Gastrocnemius medialis (tissue), 4 donors: Measurements from ENCODE around the gene WFDC9. TPM values are rescaled to one million over a fixed set of nuclear protein-coding genes. Genes with fewer than 3 reads are reported as not detected.
"Not testable (repeated sequence)": the region's sequence is repeated elsewhere in the genome, so short reads cannot be mapped to it uniquely, and the experiment has no call there.

Experiments
- ATAC-seq, 2 donors: fragments of 150-250 bp; one replicate each; pipeline ENCODE4 v1.9.1; 2016
- DNase-seq, 2 donors: peaks; one replicate each; pipeline ENCODE4 v3.0.0-alpha.2; 2019
- H3K27ac ChIP-seq, 4 donors: fragments of 200-600 bp; sonication (generic); 1 replicate in 1 of 4; 2 replicates in 3 of 4; pipeline ENCODE4 v1.5.1; 2016 to 2018; ENCODE audit warnings: mild to moderate bottlenecking in 2 of 4, moderate library complexity in 1 of 4
- H3K27me3 ChIP-seq, 3 donors: fragments of 200-600 bp; sonication (generic) in 2 of 3; 1 replicate in 1 of 3; 2 replicates in 2 of 3; pipeline versions ENCODE4 v1.5.1 to v1.6.0; 2016 to 2019; ENCODE audit warnings: mild to moderate bottlenecking in 1 of 3, moderate library complexity in 1 of 3
- H3K36me3 ChIP-seq, 2 donors: fragments of 200-600 bp; sonication (generic) in 1 of 2; one replicate each; pipeline ENCODE4 v1.5.1; 2017 to 2018
- H3K4me1 ChIP-seq, 2 donors: fragments of 200-600 bp; sonication (generic) in 1 of 2; one replicate each; pipeline ENCODE4 v1.5.1; 2016 to 2017; ENCODE audit warnings: mild to moderate bottlenecking in 2 of 2
- H3K4me3 ChIP-seq, 4 donors: fragments of 200-600 bp; sonication (generic) in 3 of 4; 1 replicate in 1 of 4; 2 replicates in 3 of 4; pipeline ENCODE4 v1.5.1; 2016 to 2019; ENCODE audit warnings: mild to moderate bottlenecking in 2 of 4
- H3K9me3 ChIP-seq, 3 donors: fragments of 200-600 bp; sonication (generic) in 2 of 3; 1 replicate in 1 of 3; 2 replicates in 2 of 3; pipeline ENCODE4 v1.5.1; 2016 to 2019
- CTCF ChIP-seq, 5 experiments: fragments of 450-650 bp in 3 of 5; fragments of 200-600 bp in 2 of 5; sonication (generic) in 2 of 5; IDR thresholded peaks in 4 of 5; conservative IDR thresholded peaks in 1 of 5; 1 replicate in 4 of 5; 2 replicates in 1 of 5; pipeline ENCODE4 v1.5.1; 2016 to 2019; ENCODE audit warnings: antibody characterized with exemption in 5 of 5, mild to moderate bottlenecking in 3 of 5, moderate library complexity in 3 of 5
- POLR2A ChIP-seq, 2 donors: fragments of 450-650 bp; IDR thresholded peaks; one replicate each; pipeline ENCODE4 v1.6.1; 2017; ENCODE audit warnings: antibody characterized with exemption in 2 of 2, mild to moderate bottlenecking in 2 of 2, moderate library complexity in 2 of 2
- in situ Hi-C, 4 donors: fragments of 200-750 bp; cut with MboI; loops; one replicate each; pipeline versions ENCODE4 v1.15.0 to v1.8.0; 2017; ENCODE audit warnings: low sequenced_read_pairs in 4 of 4
- intact Hi-C: fragments of 100-400 bp; cut with DNase I; formaldehyde crosslinking; loops from one replicate; pipeline ENCODE4 v1.15.1; 2023; ENCODE audit warnings: low total_unique reads
- total RNA-seq, 4 donors: library from RNA; depleted of rRNA; stranded (reverse); fragments of >200 nt; gene quantifications; one replicate each; pipeline versions ENCODE4 v1.1.0 to v1.2.3, GENCODE V29; 2016

WFDC9 gene
- not detected for total RNA-seq

- intact Hi-C loops, result no loop called here
- TF ChIP-seq POLR2A (IDR thresholded peaks at IDR 0.05) (no peak), CTCF (IDR thresholded peaks at IDR 0.05 in 4 of 5, conservative IDR thresholded peaks at IDR 0.05 in 1 of 5) (no peak)
These were observed at the start of gene WFDC9 for GRCh38 chr20:45631184-45631583. TSS of gene WFDC9 (minus strand) at chr20:45631284. CDS start at chr20:45610181, 21,103 bp downstream.

GRCh38 chr20:45679650-45680049 is 48.6 kb upstream of the WFDC9 start:
- H3K9me3 ChIP-seq, result peaks cover 0 to 13% (median 0%) of the 10 kb centered on the region in 3 donors
- no peak overlapping the region for H3K4me3 ChIP-seq
- no peaks in the 10 kb centered on the region for H3K27me3 ChIP-seq
- no peak for DNase-seq
- intact Hi-C loops (no loop called here), in situ Hi-C loops (no loop called here)
- no peaks in the 10 kb centered on the region for H3K4me1 ChIP-seq
- no peaks in the 10 kb centered on the region for H3K36me3 ChIP-seq
- no peak for ATAC-seq
- no peak for TF ChIP-seq CTCF (IDR thresholded peaks at IDR 0.05 in 4 of 5, conservative IDR thresholded peaks at IDR 0.05 in 1 of 5)
- TF ChIP-seq POLR2A (IDR thresholded peaks at IDR 0.05), result no peak
- H3K27ac ChIP-seq, result no peak overlapping the region

More at GRCh38 chr20:45631184-45631583, at the start of gene WFDC9:
- DNase-seq (no peak), ATAC-seq (no peak)
- Histone ChIP-seq H3K4me3 (no peak within 1 kb of the TSS), H3K36me3 (no peaks in the 10 kb centered on the region), H3K27ac (no peak within 1 kb of the TSS), H3K27me3 (no peaks in the 10 kb centered on the region), H3K9me3 (no peaks in the 10 kb centered on the region), H3K4me1 (no peaks in the 10 kb centered on the region)
- in situ Hi-C loops, result no loop called here

- DNase-seq, result no peak
- no peak for ATAC-seq
- Histone ChIP-seq H3K4me3 (no peak overlapping the region), H3K9me3 (no peaks in the 10 kb centered on the region), H3K27ac (no peak overlapping the region), H3K36me3 (no peaks in the 10 kb centered on the region), H3K4me1 (no peaks in the 10 kb centered on the region), H3K27me3 (no peaks in the 10 kb centered on the region)
- intact Hi-C loops (no loop called here), in situ Hi-C loops (no loop called here)
- no peak for TF ChIP-seq POLR2A (IDR thresholded peaks at IDR 0.05)
- TF ChIP-seq CTCF (IDR thresholded peaks at IDR 0.05 in 4 of 5, conservative IDR thresholded peaks at IDR 0.05 in 1 of 5), result no peak
These were observed 41.7 kb upstream of the WFDC9 start for GRCh38 chr20:45672765-45673164.

- Histone ChIP-seq H3K27me3 (no peaks in the 10 kb centered on the region), H3K4me1 (no peaks in the 10 kb centered on the region), H3K4me3 (no peak within 1 kb of the TSS), H3K27ac (no peak within 1 kb of the TSS), H3K9me3 (no peaks in the 10 kb centered on the region), H3K36me3 (no peaks in the 10 kb centered on the region)
- in situ Hi-C loops, result no loop called here
- TF ChIP-seq POLR2A (IDR thresholded peaks at IDR 0.05) (no peak), CTCF (IDR thresholded peaks at IDR 0.05 in 4 of 5, conservative IDR thresholded peaks at IDR 0.05 in 1 of 5) (no peak)
- DNase-seq, result no peak
- intact Hi-C loops, result no loop called here
- ATAC-seq, result no peak
These were observed 39.1 kb upstream of the WFDC9 start, which contains the start of gene WFDC11 for GRCh38 chr20:45670139-45670538. TSS of gene WFDC11 (minus strand) at chr20:45670239. CDS start at chr20:45650600, 19,639 bp downstream.

GRCh38 chr20:45657038-45657437 is 26.0 kb upstream of the WFDC9 start:
- DNase-seq, H3K4me1 ChIP-seq, in situ Hi-C loops, ATAC-seq, H3K27me3 ChIP-seq, H3K4me3 ChIP-seq, H3K9me3 ChIP-seq, H3K27ac ChIP-seq, H3K36me3 ChIP-seq, intact Hi-C loops: not testable (repeated sequence)

- DNase-seq, H3K9me3 ChIP-seq, H3K4me3 ChIP-seq, H3K4me1 ChIP-seq, H3K27ac ChIP-seq, H3K27me3 ChIP-seq, intact Hi-C loops, ATAC-seq, H3K36me3 ChIP-seq, in situ Hi-C loops: not testable (repeated sequence)
These were observed 20.6 kb upstream of the WFDC9 start for GRCh38 chr20:45651726-45652125.
